Activated CD8-positive, alpha-beta memory T cell treated with anti-CD3 and anti-CD28 coated beads, Interleukin-2, amount 50 U/mL, for 4 hours (primary cell): Measurements from ENCODE around the gene FXYD5.

Experiments
- DNase-seq: peaks from one replicate; pipeline ENCODE4 v3.0.0-alpha.2; 2020

FXYD5 gene

DNA sequence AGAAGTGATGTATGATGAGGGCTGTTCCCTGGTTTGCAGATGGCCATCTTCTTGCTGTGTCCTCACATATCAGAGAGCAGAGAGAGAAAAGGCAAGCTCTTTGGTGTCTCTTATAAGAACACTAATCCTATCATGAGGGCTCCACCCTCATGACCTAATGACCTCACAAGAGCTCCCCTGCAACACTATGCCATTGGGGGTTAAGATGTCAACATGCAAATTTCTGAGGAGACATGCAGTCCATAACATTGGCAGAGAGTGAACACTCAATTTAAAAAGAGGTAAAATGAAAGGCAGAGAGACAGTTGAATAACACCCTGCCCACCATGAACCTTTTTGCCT lies 63.1 kb downstream of the FXYD5 start:
- DNase-seq: no peak

- DNase-seq: no peak
Observed at GRCh38 chr19:35219008-35219407, 64.5 kb downstream of the FXYD5 start.
